ENCODE data around the gene PTPRD.

DNA sequence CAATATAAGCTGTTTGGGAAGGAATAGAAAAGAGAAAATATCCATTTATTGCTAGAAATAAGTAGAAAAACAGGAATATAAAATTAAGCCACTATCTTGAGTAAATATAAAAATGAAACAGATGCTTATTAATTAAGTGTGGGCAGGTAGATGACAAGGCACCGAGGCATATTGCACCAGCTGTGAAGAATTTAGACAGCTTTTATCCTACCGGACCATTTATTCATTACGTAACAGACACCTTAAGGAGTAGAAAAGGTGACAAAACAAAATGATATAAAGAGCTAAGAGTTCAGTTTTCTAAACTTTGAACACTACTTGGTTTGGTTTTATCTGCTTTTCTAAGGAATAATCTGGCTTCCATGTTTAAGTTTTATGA is 404.1 kb downstream of the PTPRD start:
- TF ChIP-seq, protein P1, sequence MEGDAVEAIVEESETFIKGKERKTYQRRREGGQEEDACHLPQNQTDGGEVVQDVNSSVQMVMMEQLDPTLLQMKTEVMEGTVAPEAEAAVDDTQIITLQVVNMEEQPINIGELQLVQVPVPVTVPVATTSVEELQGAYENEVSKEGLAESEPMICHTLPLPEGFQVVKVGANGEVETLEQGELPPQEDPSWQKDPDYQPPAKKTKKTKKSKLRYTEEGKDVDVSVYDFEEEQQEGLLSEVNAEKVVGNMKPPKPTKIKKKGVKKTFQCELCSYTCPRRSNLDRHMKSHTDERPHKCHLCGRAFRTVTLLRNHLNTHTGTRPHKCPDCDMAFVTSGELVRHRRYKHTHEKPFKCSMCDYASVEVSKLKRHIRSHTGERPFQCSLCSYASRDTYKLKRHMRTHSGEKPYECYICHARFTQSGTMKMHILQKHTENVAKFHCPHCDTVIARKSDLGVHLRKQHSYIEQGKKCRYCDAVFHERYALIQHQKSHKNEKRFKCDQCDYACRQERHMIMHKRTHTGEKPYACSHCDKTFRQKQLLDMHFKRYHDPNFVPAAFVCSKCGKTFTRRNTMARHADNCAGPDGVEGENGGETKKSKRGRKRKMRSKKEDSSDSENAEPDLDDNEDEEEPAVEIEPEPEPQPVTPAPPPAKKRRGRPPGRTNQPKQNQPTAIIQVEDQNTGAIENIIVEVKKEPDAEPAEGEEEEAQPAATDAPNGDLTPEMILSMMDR (conservative IDR thresholded peaks at IDR 0.05 in 1 of 2, IDR thresholded peaks at IDR 0.05 in 1 of 2; ENCODE audit: low read depth in 1 of 2, low read length in 2 of 2), result no peak
- no peak for TF ChIP-seq EZH2 (IDR thresholded peaks at IDR 0.05; ENCODE audit: low read length, missing control alignments)

Measured in fibroblast of lung (primary cell).